ENCODE data around the gene SPP1.
A peak's percentile ranks its signal among the peaks of the same experiment; 100 is the strongest.
"Not testable (repeated sequence)": the region's sequence is repeated elsewhere in the genome, so short reads cannot be mapped to it uniquely, and the experiment has no call there.

SPP1 gene

GRCh38 chr4:87995435-87995834, 19.9 kb downstream of the SPP1 start:
- DNase-seq = no peak

DNA sequence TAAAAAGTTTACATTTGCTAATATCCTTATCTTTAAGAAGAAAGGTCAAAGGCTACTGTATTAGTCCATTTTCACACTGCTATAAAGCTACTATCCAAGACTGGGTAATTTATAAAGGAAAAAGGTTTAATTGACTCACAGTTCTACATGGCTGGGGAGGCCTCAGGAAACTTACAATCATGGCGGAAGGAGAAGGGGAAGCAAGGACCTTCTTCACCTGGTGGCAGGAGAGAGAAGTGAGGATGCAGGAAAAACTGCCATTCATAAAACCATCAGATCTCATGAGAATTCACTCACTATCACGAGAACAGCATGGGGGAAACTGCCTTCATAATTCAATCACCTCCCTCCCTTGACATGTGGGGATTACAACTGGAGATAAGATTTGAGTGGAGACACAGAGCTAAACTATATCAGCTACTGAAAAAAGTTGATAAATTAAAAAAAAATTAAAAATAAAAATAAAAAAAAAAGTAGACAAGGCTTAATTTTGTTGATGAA, 23.7 kb downstream of the SPP1 start:
- not testable (repeated sequence) for DNase-seq

DNA sequence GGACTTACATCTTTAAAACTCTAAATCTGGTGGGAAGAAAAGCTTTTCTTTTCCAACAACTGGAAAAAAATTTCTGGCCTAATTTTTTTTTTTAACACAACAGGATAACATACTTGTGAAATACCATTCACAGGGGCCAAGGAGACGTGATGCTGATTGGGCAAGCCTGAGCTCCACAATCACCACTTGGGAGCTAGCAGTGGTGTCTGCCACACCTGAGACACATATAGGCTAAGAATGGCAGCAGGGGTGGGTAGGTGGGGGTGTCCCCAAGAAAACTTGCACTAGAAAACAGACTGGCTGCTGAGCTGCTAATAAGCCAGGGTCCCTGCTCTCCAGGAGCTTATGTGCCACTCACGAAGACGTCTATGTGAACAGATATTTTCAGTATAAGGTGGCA, 26.4 kb downstream of the SPP1 start:
- no peak for DNase-seq

GRCh38 chr4:88002786-88003185, 27.3 kb downstream of the SPP1 start:
- no peak for DNase-seq

GRCh38 chr4:88003261-88003660, 27.7 kb downstream of the SPP1 start:
- no peak for DNase-seq

- no peak for DNase-seq
These were observed 29.6 kb downstream of the SPP1 start for GRCh38 chr4:88005076-88005475.

GRCh38 chr4:88005946-88006345, 30.4 kb downstream of the SPP1 start:
- DNase-seq = no peak

GRCh38 chr4:88006956-88007303, 31.4 kb downstream of the SPP1 start:
- DNase-seq = no peak

DNA sequence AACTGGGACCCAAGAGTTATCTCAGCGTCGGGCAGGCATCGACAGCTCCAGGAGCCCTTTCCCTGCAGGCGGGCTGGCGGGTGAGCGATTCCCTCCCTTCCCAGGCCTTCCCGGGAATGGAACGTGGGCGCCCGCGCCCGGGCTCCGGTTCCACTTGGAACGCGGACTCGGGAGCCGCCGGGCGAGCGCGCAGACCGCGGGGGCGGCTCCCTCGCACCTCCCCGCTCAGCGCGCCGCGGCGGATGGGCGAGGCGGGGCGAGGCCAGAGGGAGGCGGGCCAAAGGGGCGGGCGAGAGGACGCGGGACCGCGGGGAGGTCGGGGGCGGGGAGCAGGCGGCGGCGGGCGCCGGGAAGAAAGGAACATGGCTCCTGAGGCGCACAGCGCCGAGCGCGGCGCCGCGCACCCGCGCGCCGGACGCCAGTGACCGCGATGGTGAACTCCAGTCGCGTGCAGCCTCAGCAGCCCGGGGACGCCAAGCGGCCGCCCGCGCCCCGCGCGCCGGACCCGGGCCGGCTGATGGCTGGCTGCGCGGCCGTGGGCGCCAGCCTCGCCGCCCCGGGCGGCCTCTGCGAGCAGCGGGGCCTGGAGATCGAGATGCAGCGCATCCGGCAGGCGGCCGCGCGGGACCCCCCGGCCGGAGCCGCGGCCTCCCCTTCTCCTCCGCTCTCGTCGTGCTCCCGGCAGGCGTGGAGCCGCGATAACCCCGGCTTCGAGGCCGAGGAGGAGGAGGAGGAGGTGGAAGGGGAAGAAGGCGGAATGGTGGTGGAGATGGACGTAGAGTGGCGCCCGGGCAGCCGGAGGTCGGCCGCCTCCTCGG, 32.0 kb downstream of the SPP1 start, which contains the start of gene PKD2:
Gene PKD2 (plus strand): TSS at position 332 of the 818 bp plus-strand sequence. CDS start 99 bp downstream, at position 431.
- DNase-seq = peak; percentile 71

DNA sequence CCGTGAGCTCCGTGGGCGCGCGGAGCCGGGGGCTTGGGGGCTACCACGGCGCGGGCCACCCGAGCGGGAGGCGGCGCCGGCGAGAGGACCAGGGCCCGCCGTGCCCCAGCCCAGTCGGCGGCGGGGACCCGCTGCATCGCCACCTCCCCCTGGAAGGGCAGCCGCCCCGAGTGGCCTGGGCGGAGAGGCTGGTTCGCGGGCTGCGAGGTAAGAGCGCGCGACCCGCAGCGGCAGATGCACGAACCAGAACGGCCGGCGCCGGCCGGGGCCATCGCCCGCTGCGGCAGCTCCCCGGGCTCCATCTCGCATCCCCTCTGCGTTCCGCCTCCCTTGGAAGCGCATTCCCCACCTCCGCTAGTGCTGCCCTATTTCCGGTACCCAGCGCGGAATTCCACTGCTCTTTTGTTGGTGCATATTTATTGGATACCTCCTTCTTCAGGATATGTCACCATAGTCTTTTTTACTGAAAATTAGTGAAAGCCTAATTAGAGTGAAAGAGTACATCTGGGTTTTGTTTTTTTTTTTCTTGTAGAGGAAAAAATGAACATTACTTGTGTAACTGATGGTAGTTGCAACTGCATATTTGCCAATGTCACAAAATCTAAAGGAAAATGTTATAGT, 32.7 kb downstream of the SPP1 start:
- no peak for DNase-seq

DNA sequence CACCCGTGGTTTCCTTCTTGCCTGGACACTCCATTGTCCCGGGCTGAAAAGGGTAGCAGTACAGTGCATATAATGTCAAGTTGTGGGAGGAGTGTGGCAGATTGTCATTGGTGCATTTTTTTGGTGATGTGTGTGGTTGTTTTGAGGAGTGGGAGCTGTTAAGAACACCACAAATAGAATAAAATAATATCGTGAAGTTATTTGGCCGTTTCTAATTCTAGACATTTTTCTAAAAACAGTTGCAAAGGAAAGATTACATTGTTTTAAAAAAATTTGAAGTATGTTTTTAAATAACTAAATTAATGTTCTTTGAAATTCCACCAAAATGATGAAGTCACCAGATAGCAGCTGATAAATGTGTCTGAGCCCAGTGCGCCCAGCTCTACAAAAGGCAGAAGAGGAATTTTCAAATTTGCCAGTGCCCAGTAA, 33.2 kb downstream of the SPP1 start:
- no peak for DNase-seq

- DNase-seq = no peak
These were observed 34.4 kb downstream of the SPP1 start for GRCh38 chr4:88009871-88010270.

DNA sequence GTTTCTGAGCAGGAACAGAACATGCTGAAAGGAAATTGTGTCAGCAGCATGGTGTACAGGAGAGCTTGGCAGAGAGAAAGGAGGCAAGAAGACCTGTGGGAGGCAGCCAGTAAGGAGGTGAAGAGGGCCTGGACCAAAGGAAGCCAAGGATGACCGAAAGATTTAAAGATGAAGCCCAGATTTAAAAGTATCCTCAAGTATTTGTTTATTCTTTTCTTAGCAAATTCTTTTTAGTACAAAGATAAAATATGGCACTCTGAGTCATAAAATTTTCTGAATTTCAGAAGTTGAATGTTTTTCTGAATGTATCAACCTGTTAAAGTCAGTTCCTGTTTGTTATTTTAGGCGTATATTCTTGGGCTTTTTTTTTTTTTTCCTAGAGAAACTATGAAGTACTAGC, 35.5 kb downstream of the SPP1 start:
- no peak for DNase-seq

GRCh38 chr4:88012647-88013046, 37.1 kb downstream of the SPP1 start:
- DNase-seq = no peak

GRCh38 chr4:88014386-88014905, 38.9 kb downstream of the SPP1 start:
- no peak for DNase-seq

GRCh38 chr4:88015659-88016295, 40.3 kb downstream of the SPP1 start:
- DNase-seq = no peak

DNA sequence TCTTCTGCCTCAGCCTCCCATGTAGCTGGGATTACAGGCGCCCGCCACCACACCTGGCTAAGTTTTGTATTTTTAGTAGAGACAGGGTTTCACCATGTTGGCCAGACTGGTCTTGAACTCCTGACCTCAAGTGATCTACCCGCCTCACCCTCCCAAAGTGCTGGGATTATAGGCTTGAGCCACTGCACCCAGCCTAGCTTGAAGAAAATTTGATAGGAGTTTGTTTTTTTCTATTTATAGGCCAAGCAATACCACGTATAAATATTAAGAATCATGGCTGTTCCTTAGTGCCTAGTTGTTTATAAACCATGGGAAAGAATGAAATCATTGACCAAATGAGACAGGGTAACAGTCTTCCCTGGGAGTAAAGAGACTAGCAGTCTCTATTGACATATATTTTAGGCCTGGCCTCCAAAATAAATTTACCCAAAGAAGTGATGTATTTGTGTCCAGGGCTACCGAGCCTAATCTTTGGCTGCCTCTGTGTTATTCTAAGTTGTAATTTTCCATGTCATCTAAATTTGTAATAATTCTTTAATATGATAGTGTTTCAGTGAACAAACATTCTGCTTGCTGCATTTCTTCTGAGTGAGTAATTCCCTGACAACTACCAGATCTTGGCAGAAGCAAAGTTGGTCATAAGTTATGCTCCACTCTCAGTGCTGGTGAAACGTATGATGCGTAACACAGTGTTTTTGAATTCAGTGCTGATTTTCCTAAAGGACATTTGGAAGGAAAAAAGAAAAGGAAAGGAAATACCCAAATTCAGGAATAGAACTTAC, 42.2 kb downstream of the SPP1 start:
- DNase-seq = no peak

DNA sequence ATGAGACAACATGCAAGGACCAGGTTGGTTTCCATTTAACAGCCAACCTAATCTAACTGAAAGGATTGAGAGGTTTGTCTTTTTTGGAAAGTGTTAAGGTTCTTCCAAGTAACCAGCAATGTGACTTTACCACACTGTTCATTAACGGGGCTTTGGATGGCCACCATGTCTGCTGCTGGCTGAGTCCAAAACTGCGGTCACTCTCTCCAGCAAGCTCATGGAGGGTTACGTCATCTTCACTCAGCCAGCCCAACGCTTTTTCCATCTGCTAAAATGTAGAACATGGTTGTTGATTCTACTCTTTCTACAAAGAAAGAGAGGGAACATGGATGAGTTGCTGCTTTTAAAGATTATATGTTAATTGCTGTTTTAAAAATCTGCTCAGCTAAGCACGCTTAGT, 43.0 kb downstream of the SPP1 start:
- DNase-seq = no peak

- no peak for DNase-seq
These were observed 46.3 kb downstream of the SPP1 start for GRCh38 chr4:88021824-88022223.

DNA sequence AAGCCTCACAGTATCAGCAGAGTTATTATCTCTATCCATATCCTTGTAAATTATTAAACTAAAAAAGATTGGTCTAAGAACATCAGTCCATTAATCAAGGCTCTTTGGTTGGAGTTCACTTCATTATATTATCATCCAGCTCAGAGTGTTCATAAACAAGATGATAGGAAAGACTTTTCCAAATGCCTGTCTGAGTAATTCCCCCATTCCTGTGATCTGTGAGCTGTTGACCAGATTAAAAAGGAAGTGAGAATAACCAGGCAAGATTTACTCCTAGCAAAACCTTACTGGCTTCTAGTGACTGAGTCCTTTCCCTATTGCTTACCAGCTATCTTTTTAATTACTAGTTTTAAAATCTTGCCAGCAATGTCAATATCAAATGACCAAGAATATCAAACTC, 46.8 kb downstream of the SPP1 start:
- no peak for DNase-seq

GRCh38 chr4:88025868-88026661, 50.6 kb downstream of the SPP1 start:
- not testable (repeated sequence) for DNase-seq
